K562 (cell line): ENCODE measurements around the gene SLC35F5. TPM values are rescaled to one million over a fixed set of nuclear protein-coding genes. Genes with fewer than 3 reads are reported as not detected.

ENCODE experiments used
- ATAC-seq: fragments of 200-7000 bp; cut with Tn5 transposase; 3 replicates; pipeline ENCODE4 v1.9.1; 2020; ENCODE audit warnings: moderate library complexity
- BruUV-seq: library from RNA; stranded (reverse); fragments of 400-500 nt; replicated peaks from 2 replicates; lab custom pipeline; 2021; lab: Mats Ljungman, UMichigan
- CTCF ChIA-PET: fragments of 300-600 bp; formaldehyde crosslinking; extraction: SDS; loops from one replicate; lab custom pipeline; 2021; ENCODE audit warnings: low intra/inter-chr PET ratio; lab: Yijun Ruan, JAX
- POLR2A ChIA-PET: fragments of 300-600, 350-650 bp; sonication (Branson Sonifier 250); formaldehyde crosslinking; extraction: SDS; loops from one replicate; lab custom pipeline; 2021; ENCODE audit warnings: antibody characterized with exemption, inconsistent platforms; lab: Yijun Ruan, JAX
- DNase-seq, 4 experiments: peaks; one replicate each; pipeline versions ENCODE4 v3.0.0 to v3.0.0-alpha.2; 2011 to 2018; ENCODE audit warnings: low spot score in 3 of 4, mixed read lengths in 3 of 4; ENCODE audit errors: extremely low read depth in 1 of 4
- FAIRE-seq: peaks from 2 replicates; lab custom pipeline; 2011; peaks lifted over from hg19 to GRCh38; lab: Jason Lieb, UNC
- H2AFZ ChIP-seq: 2 replicates; pipeline ENCODE4 v1.6.0; 2011; ENCODE audit warnings: low read depth, low read length, control low read depth, inconsistent platforms
- H3K27ac ChIP-seq: fragments of 200-600 bp; 3 replicates; pipeline ENCODE4 v1.8.0; 2011; ENCODE audit warnings: low read depth, mild to moderate bottlenecking, control low read depth, inconsistent platforms, low read length, moderate library complexity, mixed read lengths; ENCODE audit errors: extremely low read depth
- H3K27me3 ChIP-seq, 2 experiments: fragments of 300-600 bp in 1 of 2; 2 replicates in 1 of 2; 3 replicates in 1 of 2; pipeline versions ENCODE4 v1.6.0 to v1.8.0; 2011; ENCODE audit warnings: inconsistent platforms in 2 of 2, low read length in 2 of 2, mild to moderate bottlenecking in 1 of 2, mixed read lengths in 1 of 2, moderate library complexity in 1 of 2; ENCODE audit not compliant: control insufficient read depth in 2 of 2, insufficient read depth in 2 of 2
- H3K36me3 ChIP-seq: fragments of 300-600 bp; 3 replicates; pipeline ENCODE4 v1.8.0; 2011; ENCODE audit warnings: mild to moderate bottlenecking, low read length, inconsistent platforms; ENCODE audit not compliant: control insufficient read depth, insufficient read depth
- H3K4me1 ChIP-seq, 2 experiments: fragments of 200-600 bp in 1 of 2; replicated peaks in 1 of 2; 2 replicates in 1 of 2; 3 replicates in 1 of 2; pipeline versions ENCODE4 v1.5.1 to v1.8.0; 2011; ENCODE audit warnings: inconsistent platforms in 2 of 2, low read length in 2 of 2, mild to moderate bottlenecking in 1 of 2, mixed read lengths in 1 of 2, moderate library complexity in 1 of 2; ENCODE audit not compliant: control insufficient read depth in 2 of 2, insufficient read depth in 2 of 2
- H3K4me2 ChIP-seq: 2 replicates; pipeline ENCODE4 v1.6.1; 2011; ENCODE audit warnings: low read length, control low read depth, inconsistent platforms, mixed read lengths; ENCODE audit not compliant: insufficient read depth
- H3K4me3 ChIP-seq: fragments of 200-600 bp; sonication (generic), shearing (Covaris generic); 2 replicates; pipeline ENCODE4 v1.5.1; 2016; ENCODE audit warnings: control low read depth, inconsistent platforms
- H3K79me2 ChIP-seq: fragments of 200-600 bp; 3 replicates; pipeline ENCODE4 v1.8.0; 2011; ENCODE audit warnings: low read length, inconsistent platforms; ENCODE audit not compliant: control insufficient read depth, insufficient read depth
- H3K9ac ChIP-seq, 2 experiments: 2 replicates each; pipeline versions ENCODE4 v1.6.0 to v1.6.1; 2011; ENCODE audit warnings: low read depth in 2 of 2, low read length in 2 of 2, control low read depth in 1 of 2, inconsistent platforms in 1 of 2, mild to moderate bottlenecking in 1 of 2, mixed read lengths in 1 of 2; ENCODE audit not compliant: insufficient read depth in 1 of 2
- H3K9me1 ChIP-seq: one replicate; pipeline ENCODE4 v1.6.0; 2011; ENCODE audit warnings: inconsistent platforms, mild to moderate bottlenecking, low read length, moderate library complexity; ENCODE audit not compliant: control insufficient read depth, insufficient read depth
- H3K9me3 ChIP-seq: replicated peaks from 2 replicates; pipeline ENCODE4 v1.5.1; 2011; ENCODE audit warnings: low read depth, low read length, inconsistent platforms; ENCODE audit not compliant: control insufficient read depth, insufficient read depth
- H4K20me1 ChIP-seq: replicated peaks from 2 replicates; pipeline ENCODE4 v1.6.1; 2011; ENCODE audit warnings: low read length, inconsistent platforms, mixed read lengths; ENCODE audit not compliant: control insufficient read depth, insufficient read depth
- CREB3 ChIP-seq: fragments of 450-650 bp; conservative IDR thresholded peaks from 2 replicates; pipeline ENCODE4 v1.6.1; 2016; ENCODE audit warnings: missing genetic modification characterization, low read depth, mild to moderate bottlenecking, missing compliant biosample characterization, moderate library complexity
- CREBBP ChIP-seq: IDR thresholded peaks from one replicate; pipeline ENCODE4 v1.6.1; 2012; ENCODE audit warnings: low read depth, mild to moderate bottlenecking, control low read depth, inconsistent platforms, low read length
- DDX20 ChIP-seq: fragments of 450-650 bp; IDR thresholded peaks from 2 replicates; pipeline ENCODE4 v1.6.1; 2016; ENCODE audit warnings: missing genetic modification characterization, low read depth, mild to moderate bottlenecking, missing compliant biosample characterization, moderate library complexity
- ETV1 ChIP-seq: fragments of 450-650 bp; conservative IDR thresholded peaks from 2 replicates; pipeline ENCODE4 v1.6.1; 2016; ENCODE audit warnings: missing genetic modification characterization, control low read depth, low read depth, missing compliant biosample characterization
- JUNB ChIP-seq: fragments of 450-650 bp; formaldehyde crosslinking; conservative IDR thresholded peaks from 2 replicates; pipeline ENCODE4 v1.4.0; 2020; ENCODE audit warnings: mild to moderate bottlenecking
- LEF1 ChIP-seq: fragments of 450-650 bp; IDR thresholded peaks from 2 replicates; pipeline ENCODE4 v1.6.1; 2016; ENCODE audit warnings: mild to moderate bottlenecking
- SMARCC2 ChIP-seq: fragments of 450-650 bp; IDR thresholded peaks from 2 replicates; pipeline ENCODE4 v1.6.1; 2017; ENCODE audit warnings: antibody characterized with exemption, moderate library complexity, mild to moderate bottlenecking, low read depth
- TEAD4 ChIP-seq, 2 experiments: sonication (generic) in 1 of 2; formaldehyde crosslinking in 1 of 2; IDR thresholded peaks; 2 replicates each; pipeline versions ENCODE4 v1.6.1 to v1.8.0; 2012 to 2022; ENCODE audit warnings: borderline replicate concordance in 1 of 2, inconsistent platforms in 1 of 2, low read length in 1 of 2, mild to moderate bottlenecking in 1 of 2, missing genetic modification reagents in 1 of 2
- ZNF224 ChIP-seq: sonication (generic); formaldehyde crosslinking; IDR thresholded peaks from 2 replicates; pipeline ENCODE4 v1.8.0; 2022; ENCODE audit warnings: mild to moderate bottlenecking, missing genetic modification reagents
- ZNF347 ChIP-seq: fragments of 450-650 bp; formaldehyde crosslinking; IDR thresholded peaks from 2 replicates; pipeline ENCODE4 v1.4.0; 2020; ENCODE audit warnings: low read depth, mild to moderate bottlenecking, moderate library complexity
- WGBS: fragments of 100-300 bp; shearing (Covaris generic); methylation state at CpG from one replicate; pipeline ENCODE4 v1.1.6; 2016; ENCODE audit warnings: low coverage, mixed read lengths; ENCODE audit not compliant: insufficient coverage; ENCODE audit errors: missing lambda C conversion rate; 5-methylcytosine and 5-hydroxymethylcytosine counted together
- in situ Hi-C: fragments of 300-500 bp; cut with MboI; formaldehyde crosslinking; loops from 4 replicates; pipeline ENCODE4 v1.15.0; 2018; ENCODE audit warnings: inconsistent platforms, mixed read lengths
- intact Hi-C: fragments of 100-400 bp; cut with micrococcal nuclease; formaldehyde crosslinking; loops from 2 replicates; pipeline ENCODE4 v1.14.2; 2022
- polyA plus RNA-seq, 8 experiments: library from polyadenylated mRNA; depleted of rRNA in 4 of 8; stranded (reverse) in 5 of 8; unstranded in 3 of 8; fragments of >200 nt; fragmentation: Nextera tagmentation in 2 of 8; fragmentation: Illumina TruSeq in 1 of 8; extraction: Ambion mirVana in 2 of 8; extraction: Trizol in 1 of 8; gene quantifications; 2 replicates each; pipeline versions ENCODE4 v1.2.1 to v1.2.3, GENCODE V29; 2011 to 2014; ENCODE audit warnings: inconsistent platforms in 1 of 8, missing spikeins in 1 of 8
- total RNA-seq, 7 experiments: library from RNA; depleted of rRNA in 6 of 7; stranded (reverse); fragments of >200 nt in 6 of 7; fragmentation: Illumina TruSeq in 2 of 7; extraction: Trizol in 2 of 7; gene quantifications; 2 replicates each; pipeline versions ENCODE4 v1.2.1 to v1.2.3, GENCODE V29; 2011 to 2021; ENCODE audit warnings: low replicate concordance in 1 of 7
- TF ChIP-seq, protein P1 (sequence below): fragments of 450-650 bp; formaldehyde crosslinking; IDR thresholded peaks from 2 replicates; pipeline ENCODE4 v1.4.0; 2020; ENCODE audit warnings: mild to moderate bottlenecking, mixed read lengths
- TF ChIP-seq, protein P2 (sequence below), 2 experiments: fragments of 450-650 bp in 1 of 2; sonication (generic) in 1 of 2; formaldehyde crosslinking; conservative IDR thresholded peaks; 2 replicates each; pipeline versions ENCODE4 v1.4.0 to v1.8.1; 2020 to 2022; ENCODE audit warnings: mild to moderate bottlenecking in 1 of 2, missing genetic modification reagents in 1 of 2

Gene SLC35F5
- total and polyA plus RNA-seq, 9 of the 15 experiments (the other 6 are each of a cell fraction or from before 2014, with no cell fraction given), result 4.9 to 50.7 (median 30.5) TPM

DNA sequence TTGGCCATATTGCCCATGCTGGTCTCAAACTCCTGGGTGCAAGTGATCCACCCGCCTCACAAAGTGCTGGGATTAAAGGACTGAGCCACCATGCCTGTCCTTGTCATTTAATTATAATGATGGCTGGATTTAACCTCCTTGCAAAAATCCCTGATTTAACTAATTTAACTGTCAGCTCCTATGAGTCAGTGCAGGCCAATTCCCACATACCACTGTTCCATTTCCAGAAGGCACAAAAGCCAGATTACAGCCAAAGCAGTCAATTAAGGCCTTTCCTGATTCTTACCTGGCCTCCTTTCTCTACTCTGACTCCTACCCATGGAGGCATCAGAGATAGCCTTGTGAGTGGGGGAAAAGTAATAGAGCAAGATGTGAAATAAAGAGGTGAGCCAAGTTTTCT is 12.3 kb upstream of the SLC35F5 start:
- H3K36me3 ChIP-seq, result no peaks in the 10 kb centered on the region
- ATAC-seq (no peak), DNase-seq (no peak), FAIRE-seq (no peak)
- BruUV-seq, result no TSS peak
- POLR2A ChIA-PET, result interaction anchor here (0.8 to 1.9 kb wide), 4 partner anchors 8 to 121 kb away, joined by 3 to 7 read pairs (median 4); partner anchors contain the start of genes ACTR3 and SLC35F5
- no peaks in the 10 kb centered on the region for H3K27me3 ChIP-seq
- no peak overlapping the region for H3K4me2 ChIP-seq
- H3K4me3 ChIP-seq, result no peak overlapping the region
- H2AFZ ChIP-seq, result no peak overlapping the region
- H3K9ac ChIP-seq, result no peak overlapping the region
- no peak overlapping the region for H3K27ac ChIP-seq
- intact Hi-C loops, result no loop called here
- in situ Hi-C loops, result no loop called here
- TF ChIP-seq ETV1 (tag), result no peak
- TF ChIP-seq CREBBP, result no peak
- TF ChIP-seq, protein P1, sequence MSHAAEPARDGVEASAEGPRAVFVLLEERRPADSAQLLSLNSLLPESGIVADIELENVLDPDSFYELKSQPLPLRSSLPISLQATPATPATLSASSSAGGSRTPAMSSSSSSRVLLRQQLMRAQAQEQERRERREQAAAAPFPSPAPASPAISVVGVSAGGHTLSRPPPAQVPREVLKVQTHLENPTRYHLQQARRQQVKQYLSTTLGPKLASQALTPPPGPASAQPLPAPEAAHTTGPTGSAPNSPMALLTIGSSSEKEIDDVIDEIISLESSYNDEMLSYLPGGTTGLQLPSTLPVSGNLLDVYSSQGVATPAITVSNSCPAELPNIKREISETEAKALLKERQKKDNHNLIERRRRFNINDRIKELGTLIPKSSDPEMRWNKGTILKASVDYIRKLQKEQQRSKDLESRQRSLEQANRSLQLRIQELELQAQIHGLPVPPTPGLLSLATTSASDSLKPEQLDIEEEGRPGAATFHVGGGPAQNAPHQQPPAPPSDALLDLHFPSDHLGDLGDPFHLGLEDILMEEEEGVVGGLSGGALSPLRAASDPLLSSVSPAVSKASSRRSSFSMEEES, result no peak
- TF ChIP-seq JUNB (CRISPR knock-in tag), result no peak
- TF ChIP-seq ZNF224 (CRISPR knock-in tag), result no peak
- no peak for TF ChIP-seq CREB3 (tag)
- TF ChIP-seq, protein P2, sequence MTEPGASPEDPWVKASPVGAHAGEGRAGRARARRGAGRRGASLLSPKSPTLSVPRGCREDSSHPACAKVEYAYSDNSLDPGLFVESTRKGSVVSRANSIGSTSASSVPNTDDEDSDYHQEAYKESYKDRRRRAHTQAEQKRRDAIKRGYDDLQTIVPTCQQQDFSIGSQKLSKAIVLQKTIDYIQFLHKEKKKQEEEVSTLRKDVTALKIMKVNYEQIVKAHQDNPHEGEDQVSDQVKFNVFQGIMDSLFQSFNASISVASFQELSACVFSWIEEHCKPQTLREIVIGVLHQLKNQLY (CRISPR knock-in tag; conservative IDR thresholded peaks at IDR 0.05), result no peak
- TF ChIP-seq SMARCC2, result no peak
- TF ChIP-seq LEF1, result no peak
- no peak for TF ChIP-seq TEAD4 (IDR thresholded peaks at IDR 0.05; ENCODE audit: low read length)
- TF ChIP-seq TEAD4 (CRISPR knock-in tag; IDR thresholded peaks at IDR 0.05; ENCODE audit: borderline replicate concordance), result no peak
- no peak for TF ChIP-seq ZNF347
- TF ChIP-seq DDX20 (tag), result no peak
- H4K20me1 ChIP-seq, result no peaks in the 10 kb centered on the region
- CTCF ChIA-PET, result no interaction called here
- H3K9me3 ChIP-seq, result no peaks in the 10 kb centered on the region
- 29% methylated on average over 1 of the region's 1 CpG for WGBS
- peaks cover 0 to 2% of the 10 kb centered on the region in 2 experiments; a peak in 1 of 5 replicates for H3K4me1 ChIP-seq
- H3K79me2 ChIP-seq, result no peaks in the 10 kb centered on the region
- no peaks in the 10 kb centered on the region for H3K9me1 ChIP-seq
